Caco-2 (cell line): Measurements from ENCODE around the gene ZNF30. TPM values are rescaled to one million over a fixed set of nuclear protein-coding genes. Genes with fewer than 3 reads are reported as not detected.
"Not testable (repeated sequence)": the region's sequence is repeated elsewhere in the genome, so short reads cannot be mapped to it uniquely, and the experiment has no call there.

Experiments used
- BruUV-seq: library from RNA; stranded (reverse); fragments of 400-500 nt; replicated peaks from 2 replicates; lab custom pipeline; 2021; lab: Mats Ljungman, UMichigan
- CTCF ChIA-PET: fragments of 300-600 bp; sonication (Branson Sonifier 250); formaldehyde crosslinking; loops from one replicate; lab custom pipeline; 2022; ENCODE audit warnings: antibody characterized with exemption; lab: Charles Lee
- POLR2A ChIA-PET: fragments of 300-600 bp; sonication (Branson Sonifier 250); formaldehyde crosslinking; loops from one replicate; lab custom pipeline; 2022; ENCODE audit warnings: antibody characterized with exemption; lab: Charles Lee
- DNase-seq, 2 experiments: peaks; one replicate each; pipeline versions ENCODE4 v3.0.0 to v3.0.0-alpha.2; 2020 to 2022
- H3K27me3 ChIP-seq: replicated peaks from 2 replicates; pipeline ENCODE4 v1.6.0; 2011; ENCODE audit warnings: low read length; ENCODE audit not compliant: control insufficient read depth, insufficient read depth
- H3K36me3 ChIP-seq: 2 replicates; pipeline ENCODE4 v1.5.1; 2011; ENCODE audit warnings: low read length; ENCODE audit not compliant: control insufficient read depth, insufficient read depth
- H3K4me1 ChIP-seq: fragments of 250-450 bp; sonication (Bioruptor Pico); 2 replicates; pipeline ENCODE4 v1.5.1; 2020; ENCODE audit warnings: mild to moderate bottlenecking
- H3K4me3 ChIP-seq: 2 replicates; pipeline ENCODE4 v1.5.1; 2011; ENCODE audit warnings: low read depth, mild to moderate bottlenecking, control low read depth, low read length
- H3K9me3 ChIP-seq: fragments of 250-450 bp; sonication (Bioruptor Pico); 2 replicates; pipeline ENCODE4 v1.5.1; 2020; ENCODE audit warnings: mild to moderate bottlenecking, moderate library complexity
- H3K27ac Mint-ChIP-seq: one replicate; pipeline ENCODE4 v1.8.0; 2022; ENCODE audit warnings: mixed read lengths; ENCODE audit not compliant: unreplicated experiment
- H3K27me3 Mint-ChIP-seq: one replicate; pipeline ENCODE4 v1.8.0; 2022; ENCODE audit warnings: mixed read lengths; ENCODE audit not compliant: insufficient read depth, unreplicated experiment
- H3K36me3 Mint-ChIP-seq: one replicate; pipeline ENCODE4 v1.8.0; 2022; ENCODE audit warnings: mild to moderate bottlenecking, mixed read lengths; ENCODE audit not compliant: insufficient read depth, unreplicated experiment
- H3K4me1 Mint-ChIP-seq: one replicate; pipeline ENCODE4 v1.8.0; 2022; ENCODE audit warnings: low read depth, mixed read lengths; ENCODE audit not compliant: unreplicated experiment
- H3K4me3 Mint-ChIP-seq: one replicate; pipeline ENCODE4 v1.8.0; 2022; ENCODE audit warnings: mild to moderate bottlenecking, moderate library complexity, mixed read lengths; ENCODE audit not compliant: unreplicated experiment
- H3K9me3 Mint-ChIP-seq: one replicate; pipeline ENCODE4 v1.8.0; 2022; ENCODE audit warnings: mixed read lengths; ENCODE audit not compliant: unreplicated experiment
- intact Hi-C: fragments of 100-400 bp; cut with micrococcal nuclease; formaldehyde crosslinking; loops from one replicate; pipeline ENCODE4 v1.10.0; 2022; ENCODE audit not compliant: unreplicated experiment
- total RNA-seq: library from RNA; stranded (reverse); gene quantifications from 2 replicates; pipeline ENCODE4 v1.2.3, GENCODE V29; 2022
- TF ChIP-seq, protein P1 (sequence below), 2 experiments: fragments of 200-600 bp in 1 of 2; IDR thresholded peaks; 1 replicate in 1 of 2; 2 replicates in 1 of 2; pipeline versions ENCODE4 v1.5.1 to v1.8.0; 2011 to 2022; ENCODE audit warnings: antibody characterized with exemption in 1 of 2, control low read depth in 1 of 2, inconsistent platforms in 1 of 2, low read depth in 1 of 2, low read length in 1 of 2, mild to moderate bottlenecking in 1 of 2, moderate library complexity in 1 of 2; ENCODE audit not compliant: insufficient read depth in 1 of 2, severe bottlenecking in 1 of 2, unreplicated experiment in 1 of 2

The ZNF30 gene
- total RNA-seq, 1 experiment from 2014 or later = 5.6 TPM

GRCh38 chr19:34967551-34967950 lies 40.8 kb downstream of the ZNF30 start:
- DNase-seq = no peak
- POLR2A ChIA-PET = no interaction called here
- Mint-ChIP-seq H3K9me3 (peaks cover 44% of the 10 kb centered on the region), H3K27ac (no peak overlapping the region), H3K27me3 (no peaks in the 10 kb centered on the region), H3K4me1 (peaks cover 8% of the 10 kb centered on the region), H3K4me3 (no peak overlapping the region), H3K36me3 (peaks cover 5% of the 10 kb centered on the region)
- intact Hi-C loops = no loop called here
- TF ChIP-seq, protein P1, sequence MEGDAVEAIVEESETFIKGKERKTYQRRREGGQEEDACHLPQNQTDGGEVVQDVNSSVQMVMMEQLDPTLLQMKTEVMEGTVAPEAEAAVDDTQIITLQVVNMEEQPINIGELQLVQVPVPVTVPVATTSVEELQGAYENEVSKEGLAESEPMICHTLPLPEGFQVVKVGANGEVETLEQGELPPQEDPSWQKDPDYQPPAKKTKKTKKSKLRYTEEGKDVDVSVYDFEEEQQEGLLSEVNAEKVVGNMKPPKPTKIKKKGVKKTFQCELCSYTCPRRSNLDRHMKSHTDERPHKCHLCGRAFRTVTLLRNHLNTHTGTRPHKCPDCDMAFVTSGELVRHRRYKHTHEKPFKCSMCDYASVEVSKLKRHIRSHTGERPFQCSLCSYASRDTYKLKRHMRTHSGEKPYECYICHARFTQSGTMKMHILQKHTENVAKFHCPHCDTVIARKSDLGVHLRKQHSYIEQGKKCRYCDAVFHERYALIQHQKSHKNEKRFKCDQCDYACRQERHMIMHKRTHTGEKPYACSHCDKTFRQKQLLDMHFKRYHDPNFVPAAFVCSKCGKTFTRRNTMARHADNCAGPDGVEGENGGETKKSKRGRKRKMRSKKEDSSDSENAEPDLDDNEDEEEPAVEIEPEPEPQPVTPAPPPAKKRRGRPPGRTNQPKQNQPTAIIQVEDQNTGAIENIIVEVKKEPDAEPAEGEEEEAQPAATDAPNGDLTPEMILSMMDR (IDR thresholded peaks at IDR 0.05; ENCODE audit: insufficient read depth in 1 of 2, low read depth in 1 of 2, low read length in 1 of 2, severe bottlenecking in 1 of 2, unreplicated experiment in 1 of 2) = no peak
- BruUV-seq = no TSS peak
- H3K27me3 ChIP-seq = no peaks in the 10 kb centered on the region
- peaks cover 26% of the 10 kb centered on the region for H3K9me3 ChIP-seq
- CTCF ChIA-PET = no interaction called here
- no peak overlapping the region for H3K4me3 ChIP-seq
- H3K4me1 ChIP-seq = peaks cover 7% of the 10 kb centered on the region
- H3K36me3 ChIP-seq = no peaks in the 10 kb centered on the region

DNA sequence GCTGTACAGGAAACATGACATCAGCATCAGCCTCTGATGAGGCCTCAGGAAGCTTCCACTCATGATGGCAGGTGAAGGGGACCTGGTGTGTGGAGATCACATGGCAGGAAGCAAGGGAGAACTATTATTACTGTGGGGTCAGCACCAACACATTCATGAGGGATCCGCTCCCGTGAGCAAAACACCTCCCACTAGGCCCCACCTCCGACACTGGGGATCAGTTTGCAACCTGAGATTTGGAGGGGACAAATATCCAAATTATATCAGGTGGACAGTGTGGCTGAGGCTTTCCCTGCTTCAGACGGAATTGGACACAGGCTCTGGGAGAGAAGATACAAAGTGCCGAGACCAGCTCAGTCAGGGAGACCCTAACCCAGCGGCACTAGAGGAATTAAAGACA lies 43.0 kb downstream of the ZNF30 start:
- Mint-ChIP-seq H3K27ac (no peak overlapping the region), H3K4me1 (peaks cover 13% of the 10 kb centered on the region), H3K27me3 (no peaks in the 10 kb centered on the region), H3K36me3 (peaks cover 12% of the 10 kb centered on the region), H3K9me3 (peaks cover 44% of the 10 kb centered on the region), H3K4me3 (no peak overlapping the region)
- CTCF ChIA-PET = no interaction called here
- no peaks in the 10 kb centered on the region for H3K27me3 ChIP-seq
- TF ChIP-seq, protein P1 (IDR thresholded peaks at IDR 0.05; ENCODE audit: insufficient read depth in 1 of 2, low read depth in 1 of 2, low read length in 1 of 2, severe bottlenecking in 1 of 2, unreplicated experiment in 1 of 2) = no peak
- no TSS peak for BruUV-seq
- DNase-seq = no peak
- no peak overlapping the region for H3K4me3 ChIP-seq
- peaks cover 26% of the 10 kb centered on the region for H3K9me3 ChIP-seq
- H3K4me1 ChIP-seq = peaks cover 19% of the 10 kb centered on the region
- H3K36me3 ChIP-seq = no peaks in the 10 kb centered on the region
- intact Hi-C loops = loop anchor here (5.0 kb wide), 1 partner anchor 168 kb away; the partner anchor contains the start of genes FXYD1 and LGI4
- POLR2A ChIA-PET = no interaction called here

DNA sequence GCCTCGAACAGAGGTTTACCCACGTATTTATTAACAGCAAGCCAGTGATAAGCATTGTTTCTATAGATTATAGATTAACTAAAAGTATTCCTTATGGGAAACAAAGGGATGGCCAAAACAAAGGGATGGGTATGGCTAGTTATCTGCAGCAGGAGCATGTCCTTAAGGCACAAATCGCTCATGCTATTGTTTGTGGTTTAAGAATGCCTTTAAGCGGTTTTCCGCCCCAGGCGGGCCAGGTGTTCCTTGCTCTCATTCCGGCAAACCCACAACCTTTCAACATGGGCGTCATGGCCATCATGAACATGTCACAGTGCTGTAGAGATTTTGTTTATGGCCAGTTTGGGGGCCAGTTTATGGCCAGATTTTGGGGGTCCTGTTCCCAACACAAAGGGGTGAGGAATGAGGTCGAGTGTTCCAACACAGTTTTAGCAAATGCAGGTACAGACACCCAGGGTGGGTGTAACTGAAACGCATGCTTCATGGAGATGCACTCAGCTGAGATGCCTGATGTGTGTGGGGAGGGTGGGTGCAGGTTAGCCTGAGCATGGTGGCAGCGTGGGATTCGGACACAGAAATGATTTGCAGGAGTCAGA lies 43.6 kb downstream of the ZNF30 start:
- CTCF ChIA-PET, H3K27me3 Mint-ChIP-seq, H3K4me3 Mint-ChIP-seq, H3K36me3 ChIP-seq, H3K27ac Mint-ChIP-seq, BruUV-seq, POLR2A ChIA-PET, DNase-seq, H3K4me3 ChIP-seq, H3K27me3 ChIP-seq: not testable (repeated sequence)
- H3K9me3 ChIP-seq = peaks cover 26% of the 10 kb centered on the region
- peaks cover 18% of the 10 kb centered on the region for H3K36me3 Mint-ChIP-seq
- peaks cover 44% of the 10 kb centered on the region for H3K9me3 Mint-ChIP-seq
- peaks cover 17% of the 10 kb centered on the region for H3K4me1 Mint-ChIP-seq
- intact Hi-C loops = loop anchor here (5.0 kb wide), 1 partner anchor 167 kb away; the partner anchor contains the start of genes FXYD1 and LGI4
- H3K4me1 ChIP-seq = peaks cover 24% of the 10 kb centered on the region
